Heart right ventricle (tissue), 16 donors: ENCODE measurements around the gene AKAP13. TPM values are rescaled to one million over a fixed set of nuclear protein-coding genes. Genes with fewer than 3 reads are reported as not detected.

ENCODE experiments used
- ATAC-seq, 8 donors: fragments of 200-7000 bp; cut with Tn5 transposase; one replicate each; pipeline ENCODE4 v1.9.1; 2020; ENCODE audit warnings: mild to moderate bottlenecking in 8 of 8, moderate library complexity in 8 of 8, moderate number of reproducible peaks in 1 of 8
- DNase-seq, 2 donors: peaks; one replicate each; pipeline ENCODE4 v3.0.0-alpha.2; 2020
- H3K27ac ChIP-seq, 10 donors: fragments of 200-600 bp; sonication (generic) in 2 of 10; one replicate each; pipeline versions ENCODE4 v1.5.0 to v1.8.0; 2020 to 2022; ENCODE audit warnings: mild to moderate bottlenecking in 3 of 10
- H3K27me3 ChIP-seq, 7 donors: fragments of 200-600 bp; one replicate each; pipeline ENCODE4 v1.8.0; 2021 to 2022; ENCODE audit warnings: mild to moderate bottlenecking in 2 of 7
- H3K36me3 ChIP-seq, 9 donors: fragments of 200-600 bp; sonication (generic) in 1 of 9; one replicate each; pipeline versions ENCODE4 v1.5.0 to v1.8.0; 2020 to 2022; ENCODE audit warnings: mild to moderate bottlenecking in 2 of 9
- H3K4me1 ChIP-seq, 9 donors: fragments of 200-600 bp; sonication (generic) in 1 of 9; one replicate each; pipeline versions ENCODE4 v1.5.0 to v1.8.0; 2020 to 2022; ENCODE audit warnings: mild to moderate bottlenecking in 4 of 9
- H3K4me3 ChIP-seq, 10 donors: fragments of 200-600 bp; sonication (generic) in 2 of 10; one replicate each; pipeline versions ENCODE4 v1.5.0 to v1.8.0; 2020 to 2022; ENCODE audit warnings: mild to moderate bottlenecking in 7 of 10, moderate library complexity in 2 of 10
- H3K9me3 ChIP-seq, 11 donors: fragments of 200-600 bp in 10 of 11; sonication (generic) in 2 of 11; one replicate each; pipeline versions ENCODE4 v1.5.0 to v1.8.0; 2013 to 2022; ENCODE audit warnings: mild to moderate bottlenecking in 2 of 11, control low read depth in 1 of 11, moderate library complexity in 1 of 11
- WGBS, 2 donors: extraction: QIAGEN DNeasy Blood & Tissue Kit; methylation state at CpG; one replicate each; pipeline ENCODE4 v1.1.7; 2013; ENCODE audit warnings: inconsistent platforms in 1 of 2; 5-methylcytosine and 5-hydroxymethylcytosine counted together
- intact Hi-C, 10 donors: fragments of 100-400 bp; cut with DNase I; formaldehyde crosslinking; loops; one replicate each; pipeline versions ENCODE4 v1.11.1 to v1.14.2; 2022
- polyA plus RNA-seq, 2 donors: library from polyadenylated mRNA; stranded (reverse); fragments of 200-250 nt; gene quantifications; one replicate each; pipeline ENCODE4 v1.2.3, GENCODE V29; 2013
- total RNA-seq, 10 donors: library from RNA; stranded (reverse); fragmentation: NEBNext Ultra II Directional in 3 of 10; extraction: Animal tissue kit (Norgen Biotek cat#: 25700) in 3 of 10; gene quantifications; one replicate each; pipeline versions ENCODE4 v1.2.1 to v1.2.4, GENCODE V29; 2021 to 2023
- TF ChIP-seq, protein P1 (sequence below), 9 donors: fragments of 200-600 bp; sonication (generic) in 2 of 9; IDR thresholded peaks; one replicate each; pipeline versions ENCODE4 v1.5.0 to v1.8.0; 2021 to 2022; ENCODE audit warnings: antibody characterized with exemption in 9 of 9, mild to moderate bottlenecking in 5 of 9, moderate library complexity in 1 of 9
- donor health status: Arrhythmogenic right ventricular cardiomyopathy.
- donor health status: ischemic (EF 13 %, LVEDD 7.1; RV severe dilation, severe dysfunction).
- donor health status: healthy with polysubstance abuse.
- donor health status: DM: no; HTN: yes; CAD: no.
- donor health status: DM: no; HTN: no; CAD: no.
- donor health status: ischemic (EF 25% LVEDD 6.9; RV normal size, moderate dysfunction).
- donor health status: ischemic (EF 25% LVEDD 5.7; RV mildly dilated, moderate dysfunction).
- donor health status: healthy.
- donor health status: DM: yes; HTN: yes; CAD: no.
- donor health status: Ischemic cardiomyopathy.
- donor health status: ischemic (EF 35%, LVEDD 5.7; RV mildly dilated, moderate dysfunction).
- donor health status: nonischemic (EF 11% LVEDD 7.7; RV severe dilation, severe dysfunction).
- donor health status: DM: yes; HTN: yes; CAD: no.
- donor health status: PGD.
- donor health status: ischemic (EF 29% LVEDD 5.4; RV normal size, mild dysfunction).
- donor health status: nonischemic (EF 23%, LVEDD 6.1; RV moderate dilation, normal function).

Gene AKAP13
- total and polyA plus RNA-seq, 12 donors, result 89.3 to 645 (median 480) TPM

DNA sequence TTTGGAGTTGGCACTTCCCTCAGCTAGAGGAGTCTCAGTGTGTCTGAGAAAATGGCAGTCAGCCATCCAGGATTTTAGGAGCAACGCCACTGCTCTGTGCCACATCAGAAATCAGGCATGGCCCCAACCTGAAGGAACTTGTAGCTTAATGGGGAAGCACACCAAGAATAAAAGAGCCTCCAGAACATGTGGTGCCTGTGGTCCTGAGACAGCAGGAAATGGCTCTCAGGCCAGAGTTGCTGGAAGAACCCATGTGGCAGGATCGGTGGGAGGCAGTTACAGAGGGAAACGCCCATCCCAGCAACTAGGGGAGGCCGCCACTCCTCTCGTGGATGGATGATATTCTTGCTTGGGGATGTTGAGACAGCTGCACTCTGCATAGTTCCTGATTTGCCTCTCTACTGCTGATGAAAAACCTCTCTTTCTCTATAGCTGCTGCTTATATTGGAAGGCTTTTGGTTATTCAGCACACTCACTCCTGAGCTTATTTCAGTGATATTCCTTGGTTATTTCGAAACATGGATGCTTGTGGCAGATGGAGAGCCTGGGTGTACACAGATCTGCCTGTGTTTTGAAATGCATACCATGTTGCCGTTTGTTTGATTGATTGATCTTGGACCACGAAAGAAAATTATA lies 361.9 kb downstream of the AKAP13 start:
- H3K9me3 ChIP-seq, result no peaks in the 10 kb centered on the region
- peaks cover 0 to 100% (median 62%) of the 10 kb centered on the region in 9 donors for H3K36me3 ChIP-seq
- WGBS, 2 donors, result 63 to 65% methylated on average over 8 of the region's 8 CpGs
- intact Hi-C loops, result no loop called here
- H3K27ac ChIP-seq, result peak overlapping the region in 2 of 10 donors; percentile 16 to 49
- H3K4me1 ChIP-seq, result peaks cover 0 to 42% (median 18%) of the 10 kb centered on the region in 9 donors
- TF ChIP-seq, protein P1, sequence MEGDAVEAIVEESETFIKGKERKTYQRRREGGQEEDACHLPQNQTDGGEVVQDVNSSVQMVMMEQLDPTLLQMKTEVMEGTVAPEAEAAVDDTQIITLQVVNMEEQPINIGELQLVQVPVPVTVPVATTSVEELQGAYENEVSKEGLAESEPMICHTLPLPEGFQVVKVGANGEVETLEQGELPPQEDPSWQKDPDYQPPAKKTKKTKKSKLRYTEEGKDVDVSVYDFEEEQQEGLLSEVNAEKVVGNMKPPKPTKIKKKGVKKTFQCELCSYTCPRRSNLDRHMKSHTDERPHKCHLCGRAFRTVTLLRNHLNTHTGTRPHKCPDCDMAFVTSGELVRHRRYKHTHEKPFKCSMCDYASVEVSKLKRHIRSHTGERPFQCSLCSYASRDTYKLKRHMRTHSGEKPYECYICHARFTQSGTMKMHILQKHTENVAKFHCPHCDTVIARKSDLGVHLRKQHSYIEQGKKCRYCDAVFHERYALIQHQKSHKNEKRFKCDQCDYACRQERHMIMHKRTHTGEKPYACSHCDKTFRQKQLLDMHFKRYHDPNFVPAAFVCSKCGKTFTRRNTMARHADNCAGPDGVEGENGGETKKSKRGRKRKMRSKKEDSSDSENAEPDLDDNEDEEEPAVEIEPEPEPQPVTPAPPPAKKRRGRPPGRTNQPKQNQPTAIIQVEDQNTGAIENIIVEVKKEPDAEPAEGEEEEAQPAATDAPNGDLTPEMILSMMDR (IDR thresholded peaks at IDR 0.05), result no peak
- H3K27me3 ChIP-seq, result no peaks in the 10 kb centered on the region
- no peak for DNase-seq
- no peak overlapping the region for H3K4me3 ChIP-seq
- ATAC-seq, result peak; percentile 21 to 42 (median 34)

DNA sequence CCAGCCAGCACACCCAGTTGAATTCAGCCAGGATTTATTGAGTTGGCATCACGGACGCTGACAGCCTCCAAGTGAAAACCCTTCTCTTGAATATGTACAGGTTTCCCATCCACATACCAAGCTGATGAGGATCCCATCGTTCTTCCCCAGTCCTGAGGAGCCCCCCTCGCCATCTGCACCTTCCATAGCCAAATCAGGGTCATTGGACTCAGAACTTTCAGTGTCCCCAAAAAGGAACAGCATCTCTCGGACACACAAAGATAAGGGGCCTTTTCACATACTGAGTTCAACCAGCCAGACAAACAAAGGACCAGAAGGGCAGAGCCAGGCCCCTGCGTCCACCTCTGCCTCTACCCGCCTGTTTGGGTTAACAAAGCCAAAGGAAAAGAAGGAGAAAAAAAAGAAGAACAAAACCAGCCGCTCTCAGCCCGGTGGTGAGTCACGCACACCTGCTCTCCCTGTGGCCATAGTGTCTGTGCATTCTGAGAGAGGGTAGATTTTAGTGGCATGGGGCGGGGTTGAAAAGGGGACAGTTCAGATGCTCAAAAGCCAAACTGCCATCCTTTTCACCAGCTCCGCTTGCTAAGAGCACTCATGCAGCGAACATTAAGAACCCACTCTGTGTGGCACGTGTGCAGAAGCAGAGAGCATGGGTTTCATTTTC lies 363.1 kb downstream of the AKAP13 start:
- Histone ChIP-seq H3K4me1 (peaks cover 8 to 53% (median 27%) of the 10 kb centered on the region in 9 donors), H3K4me3 (no peak overlapping the region), H3K36me3 (peaks cover 0 to 100% (median 65%) of the 10 kb centered on the region in 9 donors), H3K9me3 (no peaks in the 10 kb centered on the region), H3K27me3 (no peaks in the 10 kb centered on the region), H3K27ac (peak overlapping the region in 1 of 10 donors; percentile 10)
- ATAC-seq (peak in 1 of 8 donors; percentile 3), DNase-seq (no peak)
- TF ChIP-seq, protein P1 (IDR thresholded peaks at IDR 0.05), result no peak
- WGBS, 2 donors, result 80 to 84% methylated on average over 14 of the region's 14 CpGs
- intact Hi-C loops, result no loop called here

DNA sequence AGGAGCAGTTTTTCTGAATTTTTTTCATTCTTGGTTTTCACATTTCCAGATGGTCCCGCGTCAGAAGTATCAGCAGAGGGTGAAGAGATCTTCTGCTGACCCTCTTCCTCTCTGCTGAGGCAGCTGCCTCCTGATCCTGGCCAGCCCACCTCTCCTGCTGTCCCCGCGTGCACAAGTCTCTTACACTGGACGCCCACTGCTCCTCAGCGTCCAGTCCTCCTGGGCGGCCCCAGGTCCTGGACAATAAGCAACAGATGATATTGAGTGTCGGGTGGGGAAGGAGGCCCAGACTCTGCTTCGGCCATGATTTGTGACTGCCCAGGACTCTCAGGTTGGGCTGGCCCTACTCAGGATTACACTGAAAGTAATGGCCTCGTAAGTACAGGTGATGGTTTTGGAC lies 364.2 kb downstream of the AKAP13 start:
- H3K4me1 ChIP-seq, result peaks cover 18 to 63% (median 37%) of the 10 kb centered on the region in 9 donors
- no peaks in the 10 kb centered on the region for H3K9me3 ChIP-seq
- no peaks in the 10 kb centered on the region for H3K27me3 ChIP-seq
- no peak overlapping the region for H3K27ac ChIP-seq
- TF ChIP-seq, protein P1 (IDR thresholded peaks at IDR 0.05), result no peak
- no peak overlapping the region for H3K4me3 ChIP-seq
- ATAC-seq (no peak), DNase-seq (no peak)
- H3K36me3 ChIP-seq, result peaks cover 0 to 100% (median 69%) of the 10 kb centered on the region in 9 donors
- WGBS, 2 donors, result 84 to 90% methylated on average over 10 of the region's 10 CpGs
- intact Hi-C loops, result no loop called here

DNA sequence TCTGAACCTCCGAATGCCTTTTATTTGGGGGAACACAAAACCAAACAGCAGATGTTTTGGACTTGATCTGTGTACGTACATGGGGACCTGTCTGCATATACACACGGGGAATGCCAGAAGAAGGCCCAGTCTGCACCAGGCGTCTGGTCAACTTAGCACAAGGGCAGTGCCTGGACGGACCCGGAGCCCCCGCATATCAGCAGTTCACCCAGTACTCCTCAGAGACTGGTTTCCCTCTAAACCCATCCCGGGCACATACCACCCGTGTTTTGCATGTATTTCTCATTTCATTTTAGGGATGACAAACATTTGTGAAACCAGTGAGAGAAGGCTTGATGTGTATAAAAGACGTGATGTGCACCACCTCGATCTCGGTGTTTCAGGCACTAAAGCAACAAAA lies 364.6 kb downstream of the AKAP13 start:
- ATAC-seq (no peak), DNase-seq (no peak)
- Histone ChIP-seq H3K4me3 (no peak overlapping the region), H3K36me3 (peaks cover 0 to 97% (median 66%) of the 10 kb centered on the region in 9 donors), H3K27me3 (no peaks in the 10 kb centered on the region), H3K4me1 (peaks cover 21 to 68% (median 42%) of the 10 kb centered on the region in 9 donors), H3K9me3 (no peaks in the 10 kb centered on the region), H3K27ac (peak overlapping the region in 1 of 10 donors; percentile 31)
- 84 to 85% methylated on average over 12 of the region's 12 CpGs for WGBS, 2 donors
- TF ChIP-seq, protein P1 (IDR thresholded peaks at IDR 0.05), result no peak
- intact Hi-C loops, result loop anchor here in 2 of 10 donors (5.0 kb wide), 2 partner anchors 37 to 138 kb away; no protein-coding TSS in a partner anchor
